Occipital lobe (tissue), 2 donors: Measurements from ENCODE around the gene MAT2A. TPM values are rescaled to one million over a fixed set of nuclear protein-coding genes. Genes with fewer than 3 reads are reported as not detected.
A peak's percentile ranks its signal among the peaks of the same experiment; 100 is the strongest.
"Not testable (repeated sequence)": the region's sequence is repeated elsewhere in the genome, so short reads cannot be mapped to it uniquely, and the experiment has no call there.

ENCODE experiments used
- DNase-seq: peaks from one replicate; lab custom pipeline; 2025; lab: John Stamatoyannopoulos, UW
- total RNA-seq: library from RNA; depleted of rRNA; stranded (reverse); fragments of >200 nt; gene quantifications from one replicate; pipeline ENCODE4 v1.2.3, GENCODE V29; 2014

Gene MAT2A
- total RNA-seq, 1 donor from 2014 or later: 95.1 TPM

GRCh38 chr2:85524336-85524908 lies 14.5 kb upstream of the MAT2A start:
- peak; percentile 20 for DNase-seq

- DNase-seq: no peak
These were observed 13.9 kb upstream of the MAT2A start for GRCh38 chr2:85525029-85525428.

- no peak for DNase-seq
These were observed 13.4 kb upstream of the MAT2A start for GRCh38 chr2:85525567-85525966.

DNA sequence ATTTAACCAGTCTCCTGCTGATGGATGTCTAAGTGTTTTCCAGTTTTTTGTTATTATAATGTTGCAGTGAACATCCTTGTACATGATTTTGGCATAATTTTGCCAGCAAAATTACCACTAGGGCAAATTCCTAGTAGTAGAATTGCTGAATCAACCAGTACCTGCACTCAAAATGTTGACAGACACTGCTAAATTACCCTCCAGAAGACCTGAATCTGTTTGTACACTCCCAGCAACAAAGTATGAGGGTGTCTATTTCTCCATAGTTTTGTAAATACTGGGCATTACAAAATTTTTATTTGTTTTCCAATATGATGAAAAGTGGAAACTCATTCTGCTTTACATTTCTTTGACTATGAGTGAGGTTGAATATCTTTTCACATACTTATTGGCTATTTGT lies 11.2 kb upstream of the MAT2A start:
- DNase-seq: no peak

DNA sequence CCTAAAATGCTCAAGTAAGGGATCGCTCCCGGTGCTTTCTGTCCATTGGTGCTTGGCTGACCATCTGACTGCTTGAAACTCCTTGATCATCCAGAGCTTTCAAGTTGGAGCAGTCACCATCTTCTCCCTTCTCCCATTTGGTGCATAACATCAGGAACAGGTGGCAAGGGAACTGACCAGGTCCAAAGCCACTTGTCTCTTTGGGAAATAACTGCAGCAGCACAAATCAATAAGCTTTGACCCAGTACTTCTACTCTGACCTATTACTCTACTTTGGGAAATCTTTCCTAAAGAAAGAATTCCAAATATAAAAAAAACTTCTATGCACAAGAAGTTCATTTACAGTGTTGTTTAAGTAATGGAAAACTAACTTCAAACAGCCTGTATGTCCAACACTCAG lies 10.6 kb upstream of the MAT2A start:
- no peak for DNase-seq

DNA sequence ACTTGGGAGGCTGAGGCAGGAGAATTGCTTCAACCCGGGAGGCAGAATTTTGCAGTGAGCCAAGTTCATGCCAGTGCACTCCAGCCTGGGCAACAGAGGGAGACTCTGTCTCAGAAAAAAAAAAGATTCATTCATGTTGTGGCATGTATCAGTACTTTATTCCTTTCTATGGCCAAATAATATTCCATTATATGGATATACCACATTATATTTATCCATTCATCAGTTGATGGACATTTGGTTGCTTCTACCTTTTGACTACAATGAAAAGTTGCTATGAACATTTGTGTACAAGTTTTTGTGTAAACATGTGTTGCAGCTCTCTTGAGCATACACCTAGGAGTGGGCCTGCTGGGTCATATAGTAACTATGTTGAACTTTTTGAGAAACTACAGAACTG lies 9.2 kb upstream of the MAT2A start:
- DNase-seq: no peak

- DNase-seq: no peak
These were observed 7.4 kb upstream of the MAT2A start for GRCh38 chr2:85531589-85531988.

DNA sequence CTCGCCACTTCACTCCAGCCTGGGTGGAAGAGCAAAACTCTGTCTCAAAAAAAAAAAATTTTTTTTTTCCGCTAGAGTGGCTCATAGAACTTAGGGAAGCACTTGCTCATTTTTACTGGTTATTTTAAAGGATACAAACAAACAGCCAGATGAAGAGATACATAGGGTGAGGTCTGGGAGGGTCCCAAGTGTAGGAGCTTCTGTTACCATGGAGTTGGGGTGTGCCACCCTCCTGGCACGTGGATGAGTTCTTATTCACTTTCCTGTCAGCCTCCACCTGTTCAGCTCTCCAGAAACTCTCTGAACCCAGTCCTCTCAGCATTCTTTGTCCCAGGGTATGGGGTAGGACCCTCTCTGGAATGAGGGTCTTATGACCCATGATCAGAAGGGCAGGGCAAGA lies 4.9 kb upstream of the MAT2A start:
- no peak for DNase-seq

DNA sequence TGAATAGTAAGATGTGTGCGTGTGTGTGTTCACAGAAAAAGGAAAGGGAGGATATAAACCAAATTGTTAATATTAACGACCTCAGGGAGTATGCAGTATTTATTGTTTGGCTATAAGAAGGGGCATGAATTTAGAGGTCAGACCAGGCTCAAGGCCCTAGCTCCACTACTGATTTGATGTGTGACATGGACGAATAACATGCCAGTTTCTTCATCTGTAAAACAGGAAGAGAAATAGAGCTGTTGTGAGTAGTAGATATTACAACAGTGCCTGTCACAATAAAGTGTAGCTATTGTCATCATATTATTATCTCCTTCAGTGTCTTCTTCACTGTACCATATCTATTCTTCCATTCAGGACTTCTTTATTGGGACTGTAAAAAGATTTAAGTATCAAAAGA lies 4.1 kb upstream of the MAT2A start:
- DNase-seq: no peak

- DNase-seq: no peak
These were observed 2.5 kb upstream of the MAT2A start for GRCh38 chr2:85536479-85536878.

DNA sequence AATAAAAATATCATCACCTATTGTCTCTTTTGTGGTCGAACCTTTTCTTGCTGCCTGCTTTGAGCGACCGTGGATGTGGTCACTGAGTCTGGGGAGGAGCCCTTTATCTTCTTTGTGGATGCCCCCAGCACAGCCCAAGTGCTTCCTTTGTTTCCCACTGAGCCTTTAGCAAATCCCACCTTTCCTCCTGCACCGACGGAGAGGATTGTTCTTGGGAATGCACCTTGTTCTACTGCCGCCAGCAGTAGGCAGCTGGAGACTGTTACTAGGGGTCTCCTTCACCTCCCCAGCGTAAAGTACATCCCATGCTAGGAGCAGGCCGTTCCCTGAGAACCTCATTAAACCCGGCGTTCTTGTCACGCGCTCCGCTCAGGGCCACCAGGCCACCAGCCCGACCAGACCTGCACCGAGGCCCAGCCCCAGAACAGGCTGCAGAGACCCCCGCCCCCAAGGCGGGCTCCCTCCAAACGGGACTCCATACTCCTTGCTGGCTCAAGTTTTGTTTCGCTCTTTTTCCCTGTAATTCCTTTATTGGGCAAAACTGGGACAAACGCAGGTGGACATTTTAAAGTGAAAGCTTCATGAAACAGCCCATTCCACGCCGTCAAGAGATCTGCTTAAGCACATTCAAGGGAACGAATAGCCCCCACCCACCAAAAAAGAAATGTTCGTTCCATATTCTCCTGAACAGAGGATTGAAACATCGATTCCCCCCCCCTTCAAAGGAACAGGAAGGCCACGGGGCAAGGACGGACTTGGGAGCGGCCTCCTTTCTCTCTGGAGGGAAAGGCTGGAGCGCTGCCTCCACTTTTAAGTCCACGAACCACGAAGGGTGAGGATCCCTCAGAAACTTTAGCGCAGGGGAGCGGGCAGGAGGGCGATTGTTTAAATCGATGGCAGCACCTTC lies 1.1 kb upstream of the MAT2A start:
- DNase-seq: peak; percentile 68

DNA sequence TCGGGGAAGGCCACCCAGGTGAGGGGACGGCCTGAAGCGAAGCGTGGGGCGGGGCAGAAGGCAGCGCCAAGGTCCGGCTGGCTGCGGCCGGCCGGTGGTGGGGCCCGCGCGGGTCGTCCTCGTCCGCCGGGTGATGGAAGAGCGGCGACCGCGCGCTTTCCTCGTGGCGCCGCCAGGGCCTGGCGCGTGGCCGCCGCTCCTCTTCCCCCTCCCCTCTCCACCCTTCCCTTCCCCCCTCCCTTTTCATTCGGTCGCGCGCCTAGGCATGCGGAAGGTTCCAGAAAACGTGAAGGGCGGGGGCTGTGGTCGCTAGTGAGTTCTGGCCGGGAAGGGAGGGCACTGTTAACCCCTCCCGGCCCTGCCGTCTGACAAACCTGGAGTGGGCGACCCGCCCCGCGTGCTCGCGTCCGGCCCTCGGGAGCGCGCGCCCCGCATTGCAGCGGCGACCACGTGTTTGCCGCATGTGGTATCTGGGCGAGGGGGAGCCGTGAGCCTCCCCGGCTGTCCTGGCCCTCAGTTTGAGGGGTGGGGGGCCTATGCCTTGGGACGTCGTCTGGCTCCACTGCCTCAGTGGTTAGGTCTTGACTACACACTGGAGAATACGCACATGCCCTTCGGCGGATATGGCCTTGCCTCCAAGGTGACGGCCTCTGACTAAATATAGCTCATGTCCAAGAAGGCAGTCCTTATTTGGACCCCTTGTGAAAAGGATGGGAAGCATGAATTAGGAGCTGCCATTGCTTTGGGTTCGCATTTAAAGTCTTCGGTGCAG lies 579 bp downstream of the MAT2A start:
- DNase-seq: peak; percentile 62

GRCh38 chr2:85540133-85540648 lies 1.2 kb downstream of the MAT2A start:
- DNase-seq: no peak

DNA sequence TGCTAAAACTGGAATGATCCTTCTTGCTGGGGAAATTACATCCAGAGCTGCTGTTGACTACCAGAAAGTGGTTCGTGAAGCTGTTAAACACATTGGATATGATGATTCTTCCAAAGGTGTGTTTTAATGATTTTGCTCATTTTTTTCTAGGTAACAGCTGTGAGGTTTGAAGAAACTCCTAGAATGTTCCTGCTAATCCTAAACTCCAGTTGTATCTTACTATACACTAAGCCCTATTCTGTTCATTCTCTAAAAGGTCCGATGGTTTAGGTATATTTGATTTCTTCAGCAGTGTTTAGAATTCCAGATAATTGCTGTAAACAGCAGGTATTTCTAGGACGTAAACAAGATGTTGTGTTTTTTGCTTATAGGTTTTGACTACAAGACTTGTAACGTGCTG lies 2.3 kb downstream of the MAT2A start:
- DNase-seq: no peak

DNA sequence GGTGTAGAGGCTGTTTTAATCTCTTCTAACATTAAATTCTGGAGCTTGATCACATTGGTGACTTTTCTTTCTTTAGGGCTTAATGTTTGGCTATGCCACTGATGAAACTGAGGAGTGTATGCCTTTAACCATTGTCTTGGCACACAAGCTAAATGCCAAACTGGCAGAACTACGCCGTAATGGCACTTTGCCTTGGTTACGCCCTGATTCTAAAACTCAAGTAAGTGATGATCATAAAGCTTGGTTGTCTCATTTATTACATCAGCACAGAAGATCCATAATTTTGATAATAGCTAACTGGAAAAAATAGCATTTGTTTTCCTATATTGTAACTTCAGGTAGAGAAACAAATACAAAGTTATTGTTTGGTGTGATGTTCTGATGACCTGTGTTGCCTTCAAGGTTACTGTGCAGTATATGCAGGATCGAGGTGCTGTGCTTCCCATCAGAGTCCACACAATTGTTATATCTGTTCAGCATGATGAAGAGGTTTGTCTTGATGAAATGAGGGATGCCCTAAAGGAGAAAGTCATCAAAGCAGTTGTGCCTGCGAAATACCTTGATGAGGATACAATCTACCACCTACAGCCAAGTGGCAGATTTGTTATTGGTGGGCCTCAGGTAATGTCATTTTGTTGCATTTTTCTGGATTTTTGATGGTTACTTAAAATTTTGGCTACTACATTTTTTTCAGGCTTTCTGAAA lies 2.9 kb downstream of the MAT2A start:
- no peak for DNase-seq

DNA sequence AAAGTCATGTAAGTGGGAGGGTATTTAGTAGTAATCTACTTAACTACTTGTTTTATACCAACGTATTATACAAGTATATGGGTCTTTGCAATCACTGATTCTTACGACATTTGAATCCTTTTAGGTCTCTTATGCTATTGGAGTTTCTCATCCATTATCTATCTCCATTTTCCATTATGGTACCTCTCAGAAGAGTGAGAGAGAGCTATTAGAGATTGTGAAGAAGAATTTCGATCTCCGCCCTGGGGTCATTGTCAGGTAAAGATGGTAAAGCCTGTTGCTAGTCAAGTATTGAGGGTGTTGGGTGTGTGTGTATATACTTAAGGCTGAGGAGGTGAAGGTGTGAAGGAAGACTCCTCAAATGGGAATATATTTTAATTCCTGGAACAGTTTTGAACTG lies 3.8 kb downstream of the MAT2A start:
- no peak for DNase-seq

DNA sequence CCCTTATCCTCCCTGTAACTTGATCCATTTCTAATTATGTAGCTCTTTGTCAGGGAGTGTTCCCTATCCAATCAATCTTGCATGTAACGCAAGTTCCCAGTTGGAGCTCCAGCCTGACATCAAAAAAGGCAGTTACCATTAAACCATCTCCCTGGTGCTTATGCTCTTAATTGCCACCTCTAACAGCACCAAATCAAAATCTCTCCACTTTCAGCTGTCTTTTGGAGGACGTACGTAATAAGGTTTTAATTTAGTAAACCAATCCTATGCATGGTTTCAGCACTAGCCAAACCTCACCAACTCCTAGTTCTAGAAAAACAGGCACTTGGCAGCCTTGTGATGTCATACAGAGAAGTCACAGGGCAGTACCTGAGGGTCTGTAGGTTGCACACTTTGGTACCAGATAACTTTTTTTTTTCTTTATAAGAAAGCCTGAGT lies 5.3 kb downstream of the MAT2A start:
- DNase-seq: not testable (repeated sequence)

DNA sequence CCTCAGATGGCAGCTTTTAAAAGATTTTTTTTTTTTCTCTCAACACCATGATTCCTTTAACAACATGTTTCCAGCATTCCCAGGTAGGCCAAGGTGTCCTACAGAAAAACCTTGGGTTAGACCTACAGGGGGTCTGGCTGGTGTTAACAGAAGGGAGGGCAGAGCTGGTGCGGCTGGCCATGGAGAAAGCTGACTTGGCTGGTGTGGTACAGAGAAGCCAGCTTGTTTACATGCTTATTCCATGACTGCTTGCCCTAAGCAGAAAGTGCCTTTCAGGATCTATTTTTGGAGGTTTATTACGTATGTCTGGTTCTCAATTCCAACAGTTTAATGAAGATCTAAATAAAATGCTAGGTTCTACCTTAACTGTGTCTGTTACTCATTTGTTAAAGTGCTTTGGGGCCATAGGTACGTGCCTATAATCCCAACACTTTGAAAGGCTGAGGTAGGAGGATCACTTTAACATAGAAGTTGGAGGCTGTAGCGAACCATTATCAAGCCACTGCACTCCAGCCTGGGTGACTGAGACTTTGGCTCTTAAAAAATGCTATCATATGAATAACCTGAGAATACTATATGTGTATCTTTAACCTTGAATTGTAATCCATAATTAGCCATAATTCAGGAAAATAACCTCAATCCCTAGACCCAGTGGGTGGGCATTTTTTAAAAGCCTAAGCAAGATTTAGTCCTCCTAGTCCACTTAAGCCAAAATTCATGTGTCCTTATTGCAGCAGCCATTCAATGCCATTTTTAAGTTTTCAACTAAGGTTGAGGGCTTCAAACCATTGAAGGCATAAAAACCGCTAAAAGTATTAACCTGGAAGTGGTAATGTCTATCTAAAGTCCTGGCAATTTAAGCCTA lies 6.2 kb downstream of the MAT2A start:
- DNase-seq: not testable (repeated sequence)

DNA sequence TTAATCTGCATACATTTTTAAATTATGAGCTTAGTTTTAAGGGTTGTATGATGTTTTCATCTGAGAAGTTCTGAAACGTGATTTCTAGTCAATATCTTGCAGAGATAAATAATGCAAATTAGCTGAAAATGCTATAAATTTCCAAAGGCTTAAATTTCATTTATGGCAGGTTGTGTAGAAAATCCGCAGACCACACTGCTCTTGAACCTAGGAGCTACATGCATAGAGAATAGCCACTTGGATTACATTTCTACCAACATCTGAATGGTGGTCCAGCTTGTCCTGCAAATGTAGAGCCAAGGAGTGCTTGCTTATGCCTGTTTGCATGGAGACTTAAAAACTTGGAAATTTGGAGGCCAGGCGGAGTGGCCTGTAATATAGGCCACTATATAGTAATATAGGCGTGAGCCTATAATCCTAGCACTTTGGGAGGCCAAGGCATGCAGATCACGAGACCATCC lies 6.8 kb downstream of the MAT2A start:
- no peak for DNase-seq
